GM18499 (cell line): Measurements from ENCODE around the gene PKMYT1.
"Not testable (repeated sequence)": the region's sequence is repeated elsewhere in the genome, so short reads cannot be mapped to it uniquely, and the experiment has no call there.

Experiments
- ATAC-seq: cut with Tn5 transposase; IDR thresholded peaks from one replicate; pipeline ENCODE4 v1.9.1; 2021; ENCODE audit warnings: moderate number of reproducible peaks; ENCODE audit not compliant: insufficient read depth, unreplicated experiment

The PKMYT1 gene

DNA sequence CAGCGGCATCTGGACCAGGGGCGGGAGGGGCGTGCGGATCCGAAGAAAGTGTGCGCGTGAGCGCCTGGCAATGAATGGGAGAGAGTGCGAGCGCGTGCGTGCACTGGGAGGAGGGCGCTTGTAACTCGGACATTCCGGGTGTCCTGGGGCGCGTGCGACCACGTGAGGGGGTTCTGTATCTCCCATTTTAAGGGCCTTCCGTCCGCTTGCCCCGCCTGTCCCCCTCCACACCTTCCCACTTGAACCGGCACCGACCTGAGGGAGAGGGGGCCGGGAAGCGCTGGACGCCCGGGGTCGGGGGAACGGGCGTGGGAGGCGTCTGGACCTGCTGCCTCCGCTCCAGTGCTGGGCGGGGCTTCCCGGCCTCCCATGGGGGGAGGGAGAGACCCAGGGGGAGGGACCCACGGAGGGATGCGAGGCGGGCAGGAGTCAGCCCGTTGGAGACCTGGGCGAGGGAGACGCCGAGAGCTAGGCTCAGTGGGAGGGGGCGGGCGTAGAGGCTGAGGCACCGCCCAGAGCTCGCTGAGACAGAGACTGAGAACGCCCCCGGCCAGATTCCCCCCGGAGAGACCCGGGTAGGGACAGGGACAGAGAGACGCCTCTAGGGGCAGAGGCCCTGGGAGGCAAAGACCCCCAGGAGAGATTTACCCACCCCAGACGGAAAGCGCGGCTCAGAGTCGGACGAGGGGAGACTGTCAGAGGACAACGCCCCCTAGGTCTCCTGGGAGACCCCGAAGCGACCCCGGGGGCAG lies 16.3 kb downstream of the PKMYT1 start, which contains the start of gene KREMEN2:
KREMEN2 (plus strand) TSS at position 553 of the 752 bp plus-strand sequence. CDS start 246 bp downstream, outside the sequence.
- ATAC-seq, result no peak

DNA sequence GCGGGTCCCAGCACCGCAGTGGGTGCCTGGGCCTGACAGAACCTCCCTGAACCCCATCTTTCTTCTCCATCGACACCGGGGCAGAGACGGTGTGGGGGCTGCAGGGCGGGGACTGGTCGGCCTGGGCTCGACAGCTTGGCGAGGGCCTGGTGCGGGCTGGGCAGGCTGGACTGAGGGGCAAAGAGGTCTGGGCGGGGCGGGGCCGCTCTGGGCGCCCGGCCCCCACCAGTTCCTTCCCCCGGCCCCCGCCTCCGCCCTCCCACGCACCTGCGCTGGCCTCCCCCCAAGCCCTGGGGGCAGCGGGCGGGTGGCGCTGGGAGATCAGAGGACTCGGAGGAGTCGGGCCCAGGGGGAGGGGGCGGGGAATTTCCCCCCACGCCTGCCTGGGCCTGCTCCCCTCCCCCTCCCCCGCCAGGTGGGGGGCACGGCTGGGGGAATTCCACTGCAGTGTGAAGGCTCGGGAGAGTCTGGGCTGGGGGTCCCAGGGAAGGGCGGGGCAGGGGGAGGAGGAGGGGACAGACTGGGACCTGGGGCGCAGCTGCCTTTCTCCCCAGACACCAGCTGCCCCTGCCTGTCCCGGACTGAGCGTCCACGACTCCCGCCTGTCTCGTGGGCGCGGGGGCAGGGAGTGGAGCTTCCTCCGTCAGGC lies 17.0 kb downstream of the PKMYT1 start:
- ATAC-seq, result no peak

DNA sequence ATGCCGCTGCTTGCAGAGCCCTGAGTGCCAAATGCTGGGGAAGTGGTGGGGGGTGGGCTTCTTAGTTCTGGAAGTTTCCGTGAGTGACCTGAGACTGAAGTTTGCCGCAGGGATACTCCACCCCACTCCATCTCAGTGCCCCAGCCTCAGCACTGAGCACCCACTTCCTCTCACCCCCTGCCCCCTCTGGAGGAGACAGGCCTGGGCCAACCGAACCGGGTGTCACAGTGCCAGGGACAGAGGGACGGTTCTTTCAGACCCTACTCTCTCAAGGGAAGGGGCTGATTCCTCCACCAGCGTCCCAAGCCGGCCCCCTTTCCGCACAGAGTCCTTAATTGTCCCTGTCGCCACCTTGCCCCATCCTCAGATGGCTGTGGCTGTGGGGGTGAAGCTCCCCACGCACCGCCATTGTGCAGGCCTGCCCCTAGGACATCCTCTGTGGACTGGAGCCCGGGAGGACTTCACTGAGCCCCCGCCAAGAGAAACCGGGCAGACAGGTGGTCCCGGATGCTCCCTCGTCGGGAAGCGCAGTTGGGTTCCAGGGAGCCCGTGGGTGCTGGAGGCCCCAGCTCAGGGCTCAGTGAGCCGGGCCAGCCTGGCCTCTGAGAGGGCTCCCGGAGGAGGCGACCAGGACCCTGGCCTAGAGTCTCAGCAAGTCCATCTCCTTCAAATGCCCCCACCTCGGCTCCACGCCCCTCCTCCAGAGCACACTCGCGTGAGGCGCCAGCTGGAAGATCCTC lies 17.7 kb downstream of the PKMYT1 start:
- no peak for ATAC-seq

DNA sequence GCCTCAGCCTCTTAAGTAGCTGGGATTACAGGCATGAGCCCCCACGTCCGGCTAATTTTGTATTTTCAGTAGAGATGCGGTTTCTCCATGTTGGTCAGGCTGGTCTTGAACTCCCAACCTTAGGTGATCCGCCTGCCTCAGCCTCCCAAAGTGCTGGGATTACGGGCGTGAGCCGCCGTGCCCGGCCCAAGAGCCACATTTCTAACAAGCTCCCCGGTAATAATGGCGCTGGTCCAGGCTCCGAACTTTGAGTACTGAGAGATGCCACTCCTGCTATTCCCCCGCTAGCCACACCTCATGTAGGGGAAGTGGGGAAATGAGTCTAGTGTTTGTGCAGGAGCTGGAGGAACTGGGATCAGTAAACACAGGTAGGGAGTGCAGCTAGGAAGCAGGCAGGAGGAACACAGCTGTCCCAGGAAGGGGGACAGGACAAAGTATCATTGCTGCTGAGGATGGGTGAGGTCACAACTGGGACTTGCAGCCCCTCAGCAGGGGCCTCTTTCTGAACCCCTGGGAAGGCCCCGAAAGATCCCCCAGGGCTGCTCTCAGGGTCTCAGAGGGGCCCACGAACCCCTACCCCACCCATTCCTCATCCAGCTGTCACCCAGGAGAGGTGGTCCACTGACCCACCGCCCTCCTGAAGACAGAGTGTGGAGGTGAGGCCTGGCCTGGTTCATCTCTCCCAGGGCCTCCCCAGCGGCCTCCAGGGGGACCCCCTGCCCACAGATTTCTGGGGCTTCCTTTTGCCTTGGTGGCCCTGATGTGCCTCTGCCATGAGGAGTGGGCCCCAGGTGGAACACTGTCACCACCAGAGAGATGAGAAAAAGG lies 19.8 kb downstream of the PKMYT1 start:
- no peak for ATAC-seq

DNA sequence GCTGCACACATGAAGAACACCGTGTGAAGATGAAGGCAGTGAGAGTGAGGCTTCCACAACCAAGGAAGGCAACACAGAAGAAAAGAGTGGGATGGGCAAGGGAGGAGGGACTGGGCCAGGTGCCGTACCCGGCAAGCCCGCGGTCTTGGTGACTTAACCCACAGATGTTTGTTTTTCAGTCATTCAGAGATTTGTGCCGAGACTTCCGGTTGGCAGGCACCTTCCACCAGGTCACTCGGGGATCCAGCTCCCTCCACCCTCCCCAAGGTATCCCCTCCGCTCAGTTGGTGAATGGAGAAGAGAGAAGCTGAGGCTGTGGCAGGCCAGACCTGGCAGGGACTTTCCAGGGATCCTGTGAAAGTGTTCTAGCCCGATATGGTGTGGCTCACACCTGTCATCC lies 21.0 kb downstream of the PKMYT1 start:
- ATAC-seq, result no peak

DNA sequence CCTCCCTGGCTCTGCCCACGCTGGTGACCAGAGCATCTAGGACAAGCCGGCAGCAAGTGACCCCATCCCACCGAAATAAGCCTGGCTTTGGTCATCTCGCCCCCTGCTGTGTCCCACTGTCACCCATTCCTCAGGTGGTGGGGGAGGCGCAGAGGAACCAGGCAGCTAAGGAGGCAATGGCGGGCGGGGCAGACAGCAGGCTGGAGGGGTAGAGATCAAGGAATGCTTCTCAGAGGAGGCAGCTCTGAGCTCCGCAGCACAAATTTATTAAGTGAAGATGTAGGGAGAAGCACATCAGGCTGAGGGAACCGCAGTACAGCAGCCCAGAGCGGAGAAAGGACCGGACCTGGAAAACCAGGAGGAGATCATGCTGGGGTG lies 23.7 kb downstream of the PKMYT1 start:
- ATAC-seq, result no peak

DNA sequence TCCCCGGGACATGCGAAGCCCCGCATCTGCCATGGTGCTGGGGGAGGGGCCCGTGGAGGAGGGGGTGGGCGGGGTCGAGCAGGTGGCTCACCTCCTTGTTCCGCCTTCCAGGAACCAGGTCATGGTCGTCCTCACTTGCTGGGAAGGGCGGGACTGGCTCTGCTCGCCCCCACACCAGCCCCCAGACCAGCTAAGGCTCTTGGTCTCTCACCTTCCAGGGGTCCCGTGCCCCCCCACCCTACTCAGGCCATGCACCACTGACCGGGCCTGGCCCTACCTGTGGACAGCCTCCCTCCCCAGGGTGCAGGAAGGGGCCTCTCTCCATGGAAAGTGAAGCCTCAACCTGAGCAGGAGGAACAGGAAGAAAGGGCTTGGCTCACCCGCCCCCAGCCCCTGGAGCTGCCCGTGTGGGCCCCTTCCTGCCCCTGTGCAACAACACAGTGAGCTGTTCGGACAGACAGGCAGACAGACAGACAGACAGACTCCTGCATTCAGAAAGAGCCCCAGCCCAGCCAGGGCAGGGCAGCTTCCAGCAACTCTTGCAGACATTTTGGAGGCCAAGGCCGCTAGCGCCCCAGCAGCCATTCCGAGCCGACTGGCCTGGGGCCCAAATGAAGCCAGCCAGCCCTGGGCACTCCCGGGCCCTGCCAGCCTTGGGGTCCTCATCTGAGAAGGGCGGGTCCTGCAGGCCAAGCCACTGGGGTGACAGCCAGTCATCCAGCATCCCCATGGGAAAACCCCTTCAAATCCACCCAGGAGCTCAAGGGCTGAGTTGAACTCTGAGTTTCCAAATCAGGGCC lies 24.3 kb downstream of the PKMYT1 start:
- no peak for ATAC-seq

DNA sequence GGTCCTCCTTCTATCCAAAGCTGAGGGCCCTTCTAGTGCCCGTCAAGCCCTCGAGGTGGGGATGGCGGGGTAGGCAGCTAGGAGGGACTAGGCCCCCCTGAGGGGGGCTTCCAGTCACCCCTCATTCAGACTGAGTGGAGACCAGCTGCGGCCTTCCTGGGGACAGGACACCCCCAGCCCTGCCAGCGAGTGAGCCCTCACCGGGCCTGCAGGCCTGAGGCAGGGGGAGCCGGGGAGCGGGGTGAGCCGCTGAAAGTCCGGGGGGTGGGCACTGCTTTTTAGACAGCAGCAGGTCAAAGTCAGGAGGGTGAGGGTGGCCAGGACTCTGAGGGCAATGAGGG lies 24.8 kb downstream of the PKMYT1 start:
- ATAC-seq, result no peak

DNA sequence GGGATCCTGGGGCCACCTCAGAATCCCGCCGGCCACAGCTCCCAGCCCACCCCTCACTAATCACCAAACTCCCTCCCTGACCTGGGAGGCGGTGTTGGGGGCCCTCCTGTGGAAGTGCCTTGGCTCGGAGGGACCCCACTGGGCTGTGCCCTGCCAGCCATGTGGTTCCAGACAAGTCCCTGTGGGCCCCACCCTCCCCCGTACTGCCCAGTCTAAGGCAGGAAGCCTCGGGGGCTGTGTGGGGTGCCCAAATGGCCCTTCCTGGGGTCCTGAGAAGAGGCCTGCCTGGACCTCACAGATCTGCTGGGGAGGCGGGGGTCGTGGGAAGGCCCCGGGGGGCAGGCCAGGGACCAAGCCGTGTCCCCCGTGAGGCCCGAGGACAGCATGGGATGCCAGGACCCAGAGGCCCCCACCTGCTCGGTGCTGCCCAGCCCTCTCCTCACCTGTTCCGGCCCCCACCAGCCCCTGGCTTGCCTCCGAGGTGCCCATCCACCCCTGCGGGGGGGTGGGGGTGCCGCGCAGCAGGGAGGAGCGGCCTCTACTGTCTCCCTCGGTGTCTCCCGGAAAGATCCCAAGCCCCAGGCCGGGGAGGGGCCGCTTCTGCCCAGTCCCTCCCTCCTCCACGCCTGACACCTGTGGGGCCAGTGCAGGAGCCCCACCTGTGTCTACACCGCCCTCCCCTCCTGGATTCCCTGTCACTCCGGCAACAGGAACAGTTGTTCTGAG lies 25.4 kb downstream of the PKMYT1 start:
- ATAC-seq, result no peak

DNA sequence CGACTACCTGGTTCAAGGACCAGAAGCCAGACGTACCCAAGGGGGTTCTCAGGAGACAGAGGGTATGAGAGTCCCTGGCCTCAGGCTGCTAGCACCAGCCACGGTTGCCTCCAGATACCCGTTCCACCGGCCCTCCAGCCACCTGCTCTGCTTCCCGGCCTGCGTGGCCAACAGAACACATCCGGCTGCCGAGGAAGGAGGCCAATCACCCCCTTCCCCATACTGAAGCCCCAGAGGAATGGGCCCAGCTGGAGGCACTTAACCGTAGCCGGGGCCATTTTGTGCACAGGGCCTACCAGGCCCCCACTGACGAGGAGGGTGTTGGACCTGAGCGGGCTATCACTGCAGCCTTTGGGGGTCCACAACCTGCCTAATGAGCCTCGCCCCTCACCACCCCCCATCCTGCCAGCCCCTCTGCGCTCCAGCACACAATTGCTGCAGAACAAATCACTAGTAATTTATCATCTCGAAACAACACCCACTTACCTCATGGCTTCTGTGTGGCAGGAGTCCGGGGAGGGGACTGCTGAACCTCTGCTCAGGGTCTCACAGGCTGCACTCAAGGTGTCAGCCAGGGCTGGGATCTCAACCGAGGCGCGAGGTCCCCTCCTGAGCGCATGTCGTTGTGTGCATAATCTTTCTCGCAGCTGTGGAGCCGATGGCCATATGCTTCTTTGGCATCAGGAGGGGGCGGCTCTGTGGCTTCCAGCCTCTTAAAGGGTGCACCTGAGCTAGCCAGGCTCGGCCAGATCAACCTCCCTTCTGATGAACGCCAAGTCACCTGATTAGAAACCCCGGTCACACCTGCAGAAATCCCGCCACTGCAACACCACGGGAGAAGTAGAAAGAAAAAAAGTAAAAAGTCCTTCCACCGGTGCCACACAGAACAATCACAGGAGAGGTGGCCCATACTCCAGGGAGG lies 26.3 kb downstream of the PKMYT1 start:
- no peak for ATAC-seq

DNA sequence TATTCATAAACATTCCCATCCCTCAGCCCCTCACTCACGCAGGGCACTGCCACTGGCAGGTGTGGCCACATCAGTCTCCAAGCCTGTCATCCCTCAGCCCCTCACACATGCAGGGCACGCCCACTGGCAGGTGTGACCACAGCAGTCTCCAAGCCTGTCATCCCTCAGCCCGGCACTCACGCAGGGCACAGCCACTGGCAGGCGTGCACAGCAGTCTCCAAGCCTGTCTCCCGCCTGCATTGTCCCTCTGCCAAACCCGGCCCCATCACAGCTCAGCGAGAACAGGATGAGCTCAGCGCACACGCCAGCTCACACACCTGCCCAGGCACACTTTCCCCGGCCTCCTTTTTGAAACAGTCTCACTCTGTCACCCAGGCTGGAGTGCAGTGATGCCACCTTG lies 27.6 kb downstream of the PKMYT1 start:
- ATAC-seq, result no peak

DNA sequence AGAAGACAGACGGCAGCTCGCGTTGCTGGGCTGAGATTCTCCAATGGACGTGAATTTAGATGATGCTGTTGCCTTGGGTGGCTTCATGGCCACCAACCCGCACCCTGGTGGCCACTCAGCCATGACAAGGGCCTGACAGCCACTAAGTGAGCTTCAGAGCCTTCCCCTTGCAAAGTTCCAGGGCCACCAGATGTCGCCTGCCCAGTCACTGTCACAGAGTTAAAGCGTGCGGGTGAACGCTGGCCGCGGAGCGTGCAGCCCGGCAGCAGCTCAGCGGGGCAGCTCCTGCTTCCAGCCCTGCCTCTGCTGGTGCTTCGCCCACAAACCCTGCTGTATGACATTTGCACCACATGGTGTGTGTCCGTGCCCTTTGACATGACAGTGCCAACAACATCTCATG lies 29.5 kb downstream of the PKMYT1 start:
- no peak for ATAC-seq

DNA sequence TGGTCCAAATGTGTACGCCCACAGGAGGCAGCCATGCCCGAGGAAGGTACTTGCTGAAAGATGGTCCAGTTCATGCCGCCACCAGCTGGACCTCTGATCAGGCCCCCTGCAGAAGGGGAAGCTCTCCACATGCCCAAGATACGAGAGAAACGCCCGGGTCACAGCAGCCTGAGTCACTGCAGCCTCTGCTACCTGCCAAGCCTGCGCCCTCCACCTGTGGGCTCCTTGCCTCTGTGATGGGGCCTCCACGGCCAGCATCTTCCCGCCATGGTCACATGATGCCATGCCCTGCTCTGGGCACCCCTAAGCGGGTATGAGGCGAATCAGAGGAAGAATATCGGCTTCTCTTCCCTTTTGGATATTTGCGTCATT lies 29.9 kb downstream of the PKMYT1 start:
- no peak for ATAC-seq

DNA sequence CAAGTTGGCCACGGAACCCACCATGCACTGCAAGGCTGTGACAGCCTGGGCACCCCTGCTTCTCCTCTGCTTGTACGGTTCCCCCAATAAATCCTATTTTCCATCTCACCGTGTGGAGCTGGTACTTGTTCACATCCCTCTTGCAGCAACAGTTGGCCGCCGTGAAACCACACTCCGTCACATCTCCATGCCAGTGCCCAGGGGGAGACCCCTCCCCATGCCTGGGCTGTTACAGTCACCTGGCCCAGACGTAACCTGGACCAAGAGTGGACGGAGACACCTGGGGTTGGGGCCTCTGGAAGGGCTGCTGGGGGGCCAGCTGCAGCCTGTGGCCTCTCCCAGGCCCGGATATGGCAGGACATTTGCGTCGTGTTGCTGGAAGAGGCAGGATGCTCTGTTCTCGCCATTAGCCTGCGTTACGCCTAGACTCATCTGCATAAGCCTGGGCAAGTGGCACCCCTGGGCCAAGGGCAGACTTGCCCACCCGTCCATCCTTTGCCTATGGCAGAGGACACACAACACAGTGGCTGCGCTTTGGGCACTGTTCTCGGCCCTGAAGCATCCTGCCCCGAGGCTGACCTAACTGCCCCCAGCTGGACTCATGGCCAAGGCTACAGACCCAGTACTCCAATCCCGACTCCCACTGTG lies 30.4 kb downstream of the PKMYT1 start:
- no peak for ATAC-seq

DNA sequence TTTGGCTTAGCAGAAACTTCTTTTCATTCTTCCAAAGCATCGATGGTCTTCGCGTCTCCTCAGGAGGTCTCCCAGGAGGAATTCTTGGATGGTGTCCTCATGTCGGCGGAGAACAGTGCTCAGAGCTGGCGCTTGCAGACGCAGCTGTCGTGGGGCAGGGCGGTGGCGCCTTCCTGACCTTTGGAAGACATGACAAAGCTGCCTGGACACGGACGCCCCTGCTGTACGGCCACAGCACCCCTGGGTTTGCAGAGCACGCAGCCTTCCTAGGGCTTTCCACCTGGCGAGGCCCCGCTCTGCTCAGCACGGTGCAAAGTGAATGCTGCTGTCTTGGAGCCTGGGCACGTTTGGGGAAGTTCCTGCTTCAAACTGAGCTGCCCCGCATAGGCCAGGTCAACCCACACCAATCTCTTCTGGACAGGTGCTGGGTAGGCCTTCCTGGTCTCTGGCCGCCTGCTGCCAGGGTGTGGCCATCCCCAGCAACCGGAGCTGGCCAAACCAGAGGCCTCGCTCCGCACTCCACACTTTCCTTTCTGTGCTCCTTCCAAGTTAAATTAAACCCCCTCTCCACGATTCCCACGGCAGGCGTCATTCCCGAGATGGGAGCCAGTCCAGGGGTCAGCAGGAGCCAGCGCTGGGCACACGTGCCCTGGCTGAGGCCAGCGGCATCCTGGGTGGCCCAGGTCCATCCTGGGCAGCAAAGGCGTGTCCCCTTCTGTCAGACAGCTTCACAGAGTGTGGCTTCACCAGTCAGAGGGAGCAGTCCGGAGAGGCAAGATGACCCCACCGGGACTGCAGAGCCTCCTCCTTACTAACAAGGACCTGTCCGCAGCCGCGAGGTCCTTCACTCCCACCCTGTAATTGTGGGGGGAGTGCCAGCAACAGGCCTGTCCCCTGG lies 31.2 kb downstream of the PKMYT1 start:
- ATAC-seq, result no peak

DNA sequence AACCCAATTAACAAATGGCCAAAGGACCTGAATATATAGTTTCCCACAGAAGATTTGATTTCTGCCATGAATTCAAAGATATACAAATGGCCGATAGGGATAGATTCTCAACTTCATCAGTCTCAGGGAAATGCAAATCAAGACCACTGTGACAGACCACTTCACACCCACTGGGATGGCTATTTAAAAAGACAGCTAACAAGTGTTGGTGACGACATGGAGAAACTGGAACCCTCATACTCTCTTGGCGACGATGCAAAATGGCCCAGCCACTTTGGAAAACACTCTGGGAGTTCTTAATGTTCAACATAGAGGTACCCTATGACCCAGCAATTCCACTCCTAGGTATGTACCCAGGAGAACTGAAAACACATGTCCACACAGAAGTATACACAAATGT lies 33.6 kb downstream of the PKMYT1 start:
- no peak for ATAC-seq

DNA sequence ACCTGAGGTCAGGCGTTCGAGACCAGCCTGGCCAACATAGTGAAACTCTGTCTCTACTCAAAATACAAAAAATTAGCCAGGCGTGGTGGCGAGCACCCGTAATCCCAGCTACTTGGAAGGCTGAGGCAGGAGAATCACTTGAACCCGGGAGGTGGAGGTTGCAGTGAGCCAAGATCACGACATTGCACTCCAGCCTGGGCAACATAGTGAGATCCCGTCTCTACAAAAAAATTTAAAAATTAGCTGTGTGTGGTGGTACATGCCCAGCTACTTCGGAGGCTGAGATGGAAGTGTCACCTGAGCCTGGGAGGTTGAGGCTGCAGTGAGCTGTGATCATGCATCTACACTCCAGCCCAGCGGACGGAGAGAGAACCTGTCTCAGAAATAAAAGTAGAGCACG lies 36.5 kb downstream of the PKMYT1 start:
- ATAC-seq, result not testable (repeated sequence)
